GM23338 (cell line): ENCODE measurements around the gene ZNF804A. TPM values are rescaled to one million over a fixed set of nuclear protein-coding genes. Genes with fewer than 3 reads are reported as not detected.

Experiments
- ATAC-seq: fragments of 200-7000 bp; cut with Tn5 transposase; 3 replicates; pipeline ENCODE4 v1.9.1; 2020
- DNase-seq: peaks from one replicate; pipeline ENCODE4 v3.0.0-alpha.2; 2015; ENCODE audit warnings: low spot score
- H2AFZ ChIP-seq: fragments of 200-600 bp; sonication (generic); 2 replicates; pipeline ENCODE4 v1.8.0; 2016; ENCODE audit warnings: antibody characterized with exemption, mild to moderate bottlenecking, moderate library complexity
- H3F3A ChIP-seq: fragments of 200-600 bp; sonication (generic); replicated peaks from 2 replicates; pipeline ENCODE4 v1.8.0; 2017; ENCODE audit warnings: antibody characterized with exemption, mixed run types, low read depth
- H3K27ac ChIP-seq: fragments of 200-600 bp; sonication (generic); 2 replicates; pipeline ENCODE4 v1.6.1; 2016; ENCODE audit warnings: low read depth
- H3K27me3 ChIP-seq: fragments of 200-600 bp; sonication (generic); 2 replicates; pipeline ENCODE4 v1.8.0; 2016; ENCODE audit warnings: mild to moderate bottlenecking, mixed run types, moderate library complexity; ENCODE audit not compliant: insufficient read depth
- H3K36me3 ChIP-seq: fragments of 200-600 bp; sonication (generic); 2 replicates; pipeline ENCODE4 v1.8.0; 2016; ENCODE audit warnings: mild to moderate bottlenecking; ENCODE audit not compliant: insufficient read depth
- H3K4me1 ChIP-seq: fragments of 200-600 bp; sonication (generic); 2 replicates; pipeline ENCODE4 v1.8.0; 2016; ENCODE audit warnings: mild to moderate bottlenecking, moderate library complexity; ENCODE audit not compliant: insufficient read depth
- H3K4me2 ChIP-seq: fragments of 200-600 bp; sonication (generic); 2 replicates; pipeline ENCODE4 v1.7.1; 2017; ENCODE audit warnings: mixed run types
- H3K4me3 ChIP-seq: fragments of 200-600 bp; sonication (generic); 2 replicates; pipeline ENCODE4 v1.6.1; 2016; ENCODE audit warnings: mixed run types
- H3K79me2 ChIP-seq: fragments of 200-600 bp; sonication (generic); replicated peaks from 2 replicates; pipeline ENCODE4 v1.8.0; 2017; ENCODE audit warnings: mild to moderate bottlenecking; ENCODE audit not compliant: insufficient read depth
- H3K9me2 ChIP-seq: fragments of 200-600 bp; sonication (generic); 2 replicates; pipeline ENCODE4 v1.8.0; 2017; ENCODE audit not compliant: insufficient read depth
- H4K20me1 ChIP-seq: fragments of 200-600 bp; sonication (generic); replicated peaks from 2 replicates; pipeline ENCODE4 v1.8.0; 2017; ENCODE audit warnings: mild to moderate bottlenecking; ENCODE audit not compliant: insufficient read depth
- H3K27ac Mint-ChIP-seq: 2 replicates; pipeline ENCODE4 v1.8.0; 2020; ENCODE audit warnings: inconsistent platforms, mild to moderate bottlenecking, moderate library complexity, mixed read lengths
- H3K27me3 Mint-ChIP-seq: 3 replicates; pipeline ENCODE4 v1.8.0; 2022; ENCODE audit warnings: low read depth, mild to moderate bottlenecking, moderate library complexity, mixed read lengths, inconsistent platforms; ENCODE audit not compliant: insufficient read depth, poor library complexity
- H3K36me3 Mint-ChIP-seq: 3 replicates; pipeline ENCODE4 v1.8.0; 2021; ENCODE audit warnings: low read depth, mild to moderate bottlenecking, inconsistent platforms, moderate library complexity, mixed read lengths
- H3K4me1 Mint-ChIP-seq: 3 replicates; pipeline ENCODE4 v1.8.0; 2020; ENCODE audit warnings: mild to moderate bottlenecking, inconsistent platforms, mixed read lengths
- H3K4me3 Mint-ChIP-seq: 3 replicates; pipeline ENCODE4 v1.8.0; 2021; ENCODE audit warnings: moderate library complexity, mild to moderate bottlenecking, inconsistent platforms, mixed read lengths
- H3K9me3 Mint-ChIP-seq: 3 replicates; pipeline ENCODE4 v1.8.0; 2020; ENCODE audit warnings: moderate library complexity, mild to moderate bottlenecking, inconsistent platforms, mixed read lengths
- CREB1 ChIP-seq: fragments of 250-450 bp; sonication (Bioruptor Pico); IDR thresholded peaks from 2 replicates; pipeline ENCODE4 v1.5.0; 2020; ENCODE audit warnings: low read depth, mild to moderate bottlenecking, moderate library complexity
- EZH2 ChIP-seq: fragments of 200-600 bp; sonication (generic); IDR thresholded peaks from one replicate; pipeline ENCODE4 v1.8.0; 2017; ENCODE audit warnings: antibody characterized with exemption, mild to moderate bottlenecking, low read depth; ENCODE audit not compliant: unreplicated experiment
- EZH2phosphoT487 ChIP-seq: fragments of 200-600 bp; sonication (generic); IDR thresholded peaks from one replicate; pipeline ENCODE4 v1.8.1; 2018; ENCODE audit warnings: antibody characterized with exemption; ENCODE audit not compliant: unreplicated experiment
- JUNB ChIP-seq: IDR thresholded peaks from one replicate; pipeline ENCODE4 v1.6.1; 2016; ENCODE audit warnings: antibody characterized with exemption; ENCODE audit not compliant: unreplicated experiment
- NANOG ChIP-seq: IDR thresholded peaks from 2 replicates; pipeline ENCODE4 v1.6.1; 2016; ENCODE audit warnings: antibody characterized with exemption, borderline replicate concordance
- POLR2AphosphoS5 ChIP-seq: IDR thresholded peaks from 2 replicates; pipeline ENCODE4 v1.6.1; 2016; ENCODE audit warnings: antibody characterized with exemption, low read depth
- REST ChIP-seq: IDR thresholded peaks from one replicate; pipeline ENCODE4 v1.6.1; 2018; ENCODE audit warnings: antibody characterized with exemption; ENCODE audit not compliant: unreplicated experiment
- STAT1 ChIP-seq: IDR thresholded peaks from one replicate; pipeline ENCODE4 v1.6.1; 2016; ENCODE audit warnings: antibody characterized with exemption; ENCODE audit not compliant: unreplicated experiment
- ZNF114 ChIP-seq: fragments of 250-450 bp; sonication (Bioruptor Pico); IDR thresholded peaks from 2 replicates; pipeline ENCODE4 v1.5.0; 2020; ENCODE audit warnings: mild to moderate bottlenecking, moderate library complexity
- polyA plus RNA-seq: library from polyadenylated mRNA; unstranded; fragments of >200 nt; fragmentation: Nextera tagmentation; extraction: Ambion mirVana; gene quantifications from 2 replicates; pipeline ENCODE4 v1.2.1, GENCODE V29; 2016
- total RNA-seq: library from RNA; depleted of rRNA; stranded (reverse); fragments of >200 nt; shearing (Covaris generic); gene quantifications from 2 replicates; pipeline ENCODE4 v1.2.3, GENCODE V29; 2014
- TF ChIP-seq, protein P1 (sequence below), 2 experiments: fragments of 200-600 bp in 1 of 2; sonication (generic) in 1 of 2; conservative IDR thresholded peaks; 2 replicates each; pipeline versions ENCODE4 v1.5.1 to v1.6.1; 2016 to 2017; ENCODE audit warnings: antibody characterized with exemption in 2 of 2, low read depth in 2 of 2, mild to moderate bottlenecking in 2 of 2, moderate library complexity in 1 of 2
- TF ChIP-seq, protein P2 (sequence below): fragments of 250-450 bp; sonication (Bioruptor Pico); IDR thresholded peaks from 2 replicates; pipeline ENCODE4 v1.5.0; 2020; ENCODE audit warnings: mild to moderate bottlenecking, moderate library complexity

Gene ZNF804A
- total and polyA plus RNA-seq, 2 experiments from 2014 or later = not detected

GRCh38 chr2:184890311-184890710 is 292.0 kb downstream of the ZNF804A start:
- Mint-ChIP-seq H3K4me3 (no peak overlapping the region), H3K36me3 (peaks cover 13% of the 10 kb centered on the region), H3K4me1 (no peaks in the 10 kb centered on the region), H3K27me3 (no peaks in the 10 kb centered on the region), H3K9me3 (peaks cover 20% of the 10 kb centered on the region), H3K27ac (no peak overlapping the region)
- Histone ChIP-seq H3K27ac (no peak overlapping the region), H3K4me2 (no peak overlapping the region), H2AFZ (no peak overlapping the region), H3F3A (no peaks in the 10 kb centered on the region), H3K79me2 (no peaks in the 10 kb centered on the region), H4K20me1 (no peaks in the 10 kb centered on the region), H3K4me1 (no peaks in the 10 kb centered on the region), H3K9me2 (no peaks in the 10 kb centered on the region), H3K36me3 (no peaks in the 10 kb centered on the region; the same call in 1 of the 2 replicates), H3K27me3 (no peaks in the 10 kb centered on the region), H3K4me3 (no peak overlapping the region)
- TF ChIP-seq CREB1 (CRISPR knock-in tag) (no peak), NANOG (no peak), REST (no peak), EZH2 (no peak), POLR2AphosphoS5 (no peak), ZNF114 (CRISPR knock-in tag) (no peak), EZH2phosphoT487 (no peak), JUNB (no peak), STAT1 (no peak)
- TF ChIP-seq, protein P1, sequence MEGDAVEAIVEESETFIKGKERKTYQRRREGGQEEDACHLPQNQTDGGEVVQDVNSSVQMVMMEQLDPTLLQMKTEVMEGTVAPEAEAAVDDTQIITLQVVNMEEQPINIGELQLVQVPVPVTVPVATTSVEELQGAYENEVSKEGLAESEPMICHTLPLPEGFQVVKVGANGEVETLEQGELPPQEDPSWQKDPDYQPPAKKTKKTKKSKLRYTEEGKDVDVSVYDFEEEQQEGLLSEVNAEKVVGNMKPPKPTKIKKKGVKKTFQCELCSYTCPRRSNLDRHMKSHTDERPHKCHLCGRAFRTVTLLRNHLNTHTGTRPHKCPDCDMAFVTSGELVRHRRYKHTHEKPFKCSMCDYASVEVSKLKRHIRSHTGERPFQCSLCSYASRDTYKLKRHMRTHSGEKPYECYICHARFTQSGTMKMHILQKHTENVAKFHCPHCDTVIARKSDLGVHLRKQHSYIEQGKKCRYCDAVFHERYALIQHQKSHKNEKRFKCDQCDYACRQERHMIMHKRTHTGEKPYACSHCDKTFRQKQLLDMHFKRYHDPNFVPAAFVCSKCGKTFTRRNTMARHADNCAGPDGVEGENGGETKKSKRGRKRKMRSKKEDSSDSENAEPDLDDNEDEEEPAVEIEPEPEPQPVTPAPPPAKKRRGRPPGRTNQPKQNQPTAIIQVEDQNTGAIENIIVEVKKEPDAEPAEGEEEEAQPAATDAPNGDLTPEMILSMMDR (conservative IDR thresholded peaks at IDR 0.05; ENCODE audit: low read depth in 2 of 2) = no peak
- TF ChIP-seq, protein P2, sequence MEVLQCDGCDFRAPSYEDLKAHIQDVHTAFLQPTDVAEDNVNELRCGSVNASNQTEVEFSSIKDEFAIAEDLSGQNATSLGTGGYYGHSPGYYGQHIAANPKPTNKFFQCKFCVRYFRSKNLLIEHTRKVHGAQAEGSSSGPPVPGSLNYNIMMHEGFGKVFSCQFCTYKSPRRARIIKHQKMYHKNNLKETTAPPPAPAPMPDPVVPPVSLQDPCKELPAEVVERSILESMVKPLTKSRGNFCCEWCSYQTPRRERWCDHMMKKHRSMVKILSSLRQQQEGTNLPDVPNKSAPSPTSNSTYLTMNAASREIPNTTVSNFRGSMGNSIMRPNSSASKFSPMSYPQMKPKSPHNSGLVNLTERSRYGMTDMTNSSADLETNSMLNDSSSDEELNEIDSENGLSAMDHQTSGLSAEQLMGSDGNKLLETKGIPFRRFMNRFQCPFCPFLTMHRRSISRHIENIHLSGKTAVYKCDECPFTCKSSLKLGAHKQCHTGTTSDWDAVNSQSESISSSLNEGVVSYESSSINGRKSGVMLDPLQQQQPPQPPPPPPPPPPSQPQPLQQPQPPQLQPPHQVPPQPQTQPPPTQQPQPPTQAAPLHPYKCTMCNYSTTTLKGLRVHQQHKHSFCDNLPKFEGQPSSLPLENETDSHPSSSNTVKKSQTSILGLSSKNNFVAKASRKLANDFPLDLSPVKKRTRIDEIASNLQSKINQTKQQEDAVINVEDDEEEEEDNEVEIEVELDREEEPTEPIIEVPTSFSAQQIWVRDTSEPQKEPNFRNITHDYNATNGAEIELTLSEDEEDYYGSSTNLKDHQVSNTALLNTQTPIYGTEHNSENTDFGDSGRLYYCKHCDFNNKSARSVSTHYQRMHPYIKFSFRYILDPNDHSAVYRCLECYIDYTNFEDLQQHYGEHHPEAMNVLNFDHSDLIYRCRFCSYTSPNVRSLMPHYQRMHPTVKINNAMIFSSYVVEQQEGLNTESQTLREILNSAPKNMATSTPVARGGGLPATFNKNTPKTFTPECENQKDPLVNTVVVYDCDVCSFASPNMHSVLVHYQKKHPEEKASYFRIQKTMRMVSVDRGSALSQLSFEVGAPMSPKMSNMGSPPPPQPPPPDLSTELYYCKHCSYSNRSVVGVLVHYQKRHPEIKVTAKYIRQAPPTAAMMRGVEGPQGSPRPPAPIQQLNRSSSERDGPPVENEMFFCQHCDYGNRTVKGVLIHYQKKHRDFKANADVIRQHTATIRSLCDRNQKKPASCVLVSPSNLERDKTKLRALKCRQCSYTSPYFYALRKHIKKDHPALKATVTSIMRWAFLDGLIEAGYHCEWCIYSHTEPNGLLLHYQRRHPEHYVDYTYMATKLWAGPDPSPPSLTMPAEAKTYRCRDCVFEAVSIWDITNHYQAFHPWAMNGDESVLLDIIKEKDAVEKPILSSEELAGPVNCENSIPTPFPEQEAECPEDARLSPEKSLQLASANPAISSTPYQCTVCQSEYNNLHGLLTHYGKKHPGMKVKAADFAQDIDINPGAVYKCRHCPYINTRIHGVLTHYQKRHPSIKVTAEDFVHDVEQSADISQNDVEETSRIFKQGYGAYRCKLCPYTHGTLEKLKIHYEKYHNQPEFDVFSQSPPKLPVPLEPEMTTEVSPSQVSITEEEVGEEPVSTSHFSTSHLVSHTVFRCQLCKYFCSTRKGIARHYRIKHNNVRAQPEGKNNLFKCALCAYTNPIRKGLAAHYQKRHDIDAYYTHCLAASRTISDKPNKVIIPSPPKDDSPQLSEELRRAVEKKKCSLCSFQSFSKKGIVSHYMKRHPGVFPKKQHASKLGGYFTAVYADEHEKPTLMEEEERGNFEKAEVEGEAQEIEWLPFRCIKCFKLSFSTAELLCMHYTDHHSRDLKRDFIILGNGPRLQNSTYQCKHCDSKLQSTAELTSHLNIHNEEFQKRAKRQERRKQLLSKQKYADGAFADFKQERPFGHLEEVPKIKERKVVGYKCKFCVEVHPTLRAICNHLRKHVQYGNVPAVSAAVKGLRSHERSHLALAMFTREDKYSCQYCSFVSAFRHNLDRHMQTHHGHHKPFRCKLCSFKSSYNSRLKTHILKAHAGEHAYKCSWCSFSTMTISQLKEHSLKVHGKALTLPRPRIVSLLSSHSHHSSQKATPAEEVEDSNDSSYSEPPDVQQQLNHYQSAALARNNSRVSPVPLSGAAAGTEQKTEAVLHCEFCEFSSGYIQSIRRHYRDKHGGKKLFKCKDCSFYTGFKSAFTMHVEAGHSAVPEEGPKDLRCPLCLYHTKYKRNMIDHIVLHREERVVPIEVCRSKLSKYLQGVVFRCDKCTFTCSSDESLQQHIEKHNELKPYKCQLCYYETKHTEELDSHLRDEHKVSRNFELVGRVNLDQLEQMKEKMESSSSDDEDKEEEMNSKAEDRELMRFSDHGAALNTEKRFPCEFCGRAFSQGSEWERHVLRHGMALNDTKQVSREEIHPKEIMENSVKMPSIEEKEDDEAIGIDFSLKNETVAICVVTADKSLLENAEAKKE (CRISPR knock-in tag) = no peak
- DNase-seq (no peak), ATAC-seq (no peak)
